Activated CD4-positive, alpha-beta T cell treated with anti-CD3 and anti-CD28 coated beads, Interleukin-2, Interleukin-6, amounts not matched to agents 100 ng/mL and 50 ng/mL, durations not matched to agents 16 hours and 8 hours (primary cell): ENCODE measurements around the gene AGPAT3.

Source experiments
- DNase-seq: peaks from one replicate; pipeline ENCODE4 v3.0.0-alpha.2; 2020

The AGPAT3 gene

GRCh38 chr21:43909741-43910400 lies 44.8 kb downstream of the AGPAT3 start:
- DNase-seq, result no peak

GRCh38 chr21:43910460-43910859 lies 45.4 kb downstream of the AGPAT3 start:
- no peak for DNase-seq

- no peak for DNase-seq
Observed at GRCh38 chr21:43911015-43911934, 46.3 kb downstream of the AGPAT3 start.

GRCh38 chr21:43911935-43912487 lies 47.0 kb downstream of the AGPAT3 start:
- no peak for DNase-seq

GRCh38 chr21:43912500-43912899 lies 47.5 kb downstream of the AGPAT3 start:
- DNase-seq, result no peak

GRCh38 chr21:43912910-43913309 lies 47.9 kb downstream of the AGPAT3 start:
- no peak for DNase-seq

GRCh38 chr21:43913928-43914327 lies 48.9 kb downstream of the AGPAT3 start:
- no peak for DNase-seq

- no peak for DNase-seq
Observed at GRCh38 chr21:43916076-43916475, 51.1 kb downstream of the AGPAT3 start.

- DNase-seq, result peak; percentile 65
Observed at GRCh38 chr21:43916691-43917514, 51.9 kb downstream of the AGPAT3 start.

- DNase-seq, result peak; percentile 27
Observed at GRCh38 chr21:43917515-43918384, 52.7 kb downstream of the AGPAT3 start.

GRCh38 chr21:43918385-43918947 lies 53.4 kb downstream of the AGPAT3 start:
- DNase-seq, result no peak

GRCh38 chr21:43919283-43919682 lies 54.3 kb downstream of the AGPAT3 start:
- DNase-seq, result no peak

- no peak for DNase-seq
Observed at GRCh38 chr21:43919871-43920801, 55.1 kb downstream of the AGPAT3 start.

GRCh38 chr21:43921571-43921978 lies 56.6 kb downstream of the AGPAT3 start:
- DNase-seq, result no peak

- DNase-seq, result peak; percentile 51
Observed at GRCh38 chr21:43921979-43922945, 57.2 kb downstream of the AGPAT3 start.

GRCh38 chr21:43922949-43923348 lies 57.9 kb downstream of the AGPAT3 start:
- DNase-seq, result no peak

- no peak for DNase-seq
Observed at GRCh38 chr21:43923391-43923790, 58.4 kb downstream of the AGPAT3 start.

- DNase-seq, result no peak
Observed at GRCh38 chr21:43924421-43925095, 59.5 kb downstream of the AGPAT3 start.

- no peak for DNase-seq
Observed at GRCh38 chr21:43925096-43925481, 60.1 kb downstream of the AGPAT3 start.
